ENCODE measurements around the gene PANX1. TPM values are rescaled to one million over a fixed set of nuclear protein-coding genes. Genes with fewer than 3 reads are reported as not detected.

PANX1 gene
- polyA plus RNA-seq, 1 of the 3 experiments (the other 2 are of a cell fraction): 11.1 TPM

DNA sequence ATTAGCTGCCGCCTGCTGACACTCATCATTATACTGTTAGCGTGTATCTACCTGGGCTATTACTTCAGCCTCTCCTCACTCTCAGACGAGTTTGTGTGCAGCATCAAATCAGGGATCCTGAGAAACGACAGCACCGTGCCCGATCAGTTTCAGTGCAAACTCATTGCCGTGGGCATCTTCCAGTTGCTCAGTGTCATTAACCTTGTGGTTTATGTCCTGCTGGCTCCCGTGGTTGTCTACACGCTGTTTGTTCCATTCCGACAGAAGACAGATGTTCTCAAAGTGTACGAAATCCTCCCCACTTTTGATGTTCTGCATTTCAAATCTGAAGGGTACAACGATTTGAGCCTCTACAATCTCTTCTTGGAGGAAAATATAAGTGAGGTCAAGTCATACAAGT, 51.1 kb downstream of the PANX1 start:
- H3K27ac ChIP-seq (ENCODE audit: low read depth in 2 of 2, low read length in 1 of 2): no peak overlapping the region
- DNase-seq: no peak
- no peak overlapping the region for H2AFZ ChIP-seq (ENCODE audit: low read depth)
- no peaks in the 10 kb centered on the region for H3K9me3 ChIP-seq
- WGBS (ENCODE audit: low lambda C conversion rate): 96% methylated on average over 12 of the region's 12 CpGs
- H3K9me2 ChIP-seq: no peaks in the 10 kb centered on the region
- ChIA-PET POLR2A (no interaction called here), CTCF (no interaction called here)
- H4K20me1 ChIP-seq (ENCODE audit: insufficient read depth): 0 out of 2 replicates have a peak, but pooled peaks cover 9% of the 10 kb centered on the region
- H3K27me3 ChIP-seq (ENCODE audit: insufficient read depth): no peaks in the 10 kb centered on the region
- peaks cover 26 to 56% of the 10 kb centered on the region in 2 experiments for H3K36me3 ChIP-seq (replicated peaks in 1 of 2; ENCODE audit: control insufficient read depth in 1 of 2, insufficient read depth in 2 of 2, low read length in 1 of 2)
- no peak for TF ChIP-seq POLR2AphosphoS5 (IDR thresholded peaks at IDR 0.05; ENCODE audit: low read depth, low read length)
- TF ChIP-seq ELF1 (IDR thresholded peaks at IDR 0.05): no peak
- TF ChIP-seq GATA2 (CRISPR knock-in tag; IDR thresholded peaks at IDR 0.05): no peak
- TF ChIP-seq RCOR1 (IDR thresholded peaks at IDR 0.05; ENCODE audit: low read length): no peak
- no peak for TF ChIP-seq TEAD4 (IDR thresholded peaks at IDR 0.05; ENCODE audit: borderline replicate concordance, insufficient read depth)
- TF ChIP-seq, protein P1, sequence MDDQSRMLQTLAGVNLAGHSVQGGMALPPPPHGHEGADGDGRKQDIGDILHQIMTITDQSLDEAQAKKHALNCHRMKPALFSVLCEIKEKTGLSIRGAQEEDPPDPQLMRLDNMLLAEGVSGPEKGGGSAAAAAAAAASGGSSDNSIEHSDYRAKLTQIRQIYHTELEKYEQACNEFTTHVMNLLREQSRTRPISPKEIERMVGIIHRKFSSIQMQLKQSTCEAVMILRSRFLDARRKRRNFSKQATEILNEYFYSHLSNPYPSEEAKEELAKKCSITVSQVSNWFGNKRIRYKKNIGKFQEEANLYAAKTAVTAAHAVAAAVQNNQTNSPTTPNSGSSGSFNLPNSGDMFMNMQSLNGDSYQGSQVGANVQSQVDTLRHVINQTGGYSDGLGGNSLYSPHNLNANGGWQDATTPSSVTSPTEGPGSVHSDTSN (IDR thresholded peaks at IDR 0.05): no peak
- TF ChIP-seq MXI1 (IDR thresholded peaks at IDR 0.05; ENCODE audit: low read depth, low read length): no peak
- no peak for TF ChIP-seq USF2 (IDR thresholded peaks at IDR 0.05; ENCODE audit: borderline replicate concordance, low read depth, low read length)
- no peak for TF ChIP-seq FOSL2 (IDR thresholded peaks at IDR 0.05; ENCODE audit: borderline replicate concordance, low read depth)
- peaks cover 29% of the 10 kb centered on the region for H3K79me2 ChIP-seq (ENCODE audit: insufficient read depth)
- H3K4me3 ChIP-seq (ENCODE audit: low read depth in 2 of 2, low read length in 1 of 2): no peak overlapping the region
- H3K4me2 ChIP-seq: no peak overlapping the region
- H3K9ac ChIP-seq: no peak overlapping the region
- peaks cover 0 to 12% of the 10 kb centered on the region in 2 experiments; a peak in 2 of 4 replicates for H3K4me1 ChIP-seq (ENCODE audit: control insufficient read depth in 1 of 2, insufficient read depth in 2 of 2, low read depth in 1 of 2, low read length in 1 of 2)
- peaks cover 3% of the 10 kb centered on the region for H3F3A ChIP-seq (replicated peaks; ENCODE audit: insufficient read depth)

DNA sequence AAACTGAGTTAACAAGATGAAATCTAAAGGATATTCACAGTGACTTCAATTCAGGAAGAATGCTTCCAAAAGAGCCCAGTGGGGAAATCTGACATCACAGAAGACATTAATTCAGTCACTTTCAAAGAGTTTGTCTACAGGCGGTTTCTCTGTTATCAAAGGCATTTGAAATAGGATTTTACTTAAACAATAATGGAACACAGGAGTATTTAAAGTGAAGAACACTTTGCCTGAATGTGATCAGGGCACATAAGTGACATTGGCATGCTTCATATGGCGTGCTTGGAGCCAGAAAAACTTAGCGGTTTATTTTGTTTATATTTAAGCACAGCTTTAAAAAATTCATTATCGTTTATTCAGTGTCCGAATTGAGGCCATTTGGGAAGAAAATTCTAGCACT, 52.9 kb downstream of the PANX1 start:
- Histone ChIP-seq H3K9me3 (no peaks in the 10 kb centered on the region), H3K9ac (no peak overlapping the region), H3K4me2 (no peak overlapping the region), H3K4me1 (ENCODE audit: control insufficient read depth in 1 of 2, insufficient read depth in 2 of 2, low read depth in 1 of 2, low read length in 1 of 2) (peaks cover 0 to 12% of the 10 kb centered on the region in 2 experiments; a peak in 2 of 4 replicates), H3K4me3 (ENCODE audit: low read depth in 2 of 2, low read length in 1 of 2) (no peak overlapping the region), H3F3A (replicated peaks; ENCODE audit: insufficient read depth) (peaks cover 11% of the 10 kb centered on the region), H3K9me2 (no peaks in the 10 kb centered on the region), H4K20me1 (ENCODE audit: insufficient read depth) (0 out of 2 replicates have a peak, but pooled peaks cover under 1% of the 10 kb centered on the region), H3K27ac (ENCODE audit: low read depth in 2 of 2, low read length in 1 of 2) (no peak overlapping the region), H2AFZ (ENCODE audit: low read depth) (no peak overlapping the region), H3K27me3 (ENCODE audit: insufficient read depth) (no peaks in the 10 kb centered on the region), H3K36me3 (replicated peaks in 1 of 2; ENCODE audit: control insufficient read depth in 1 of 2, insufficient read depth in 2 of 2, low read length in 1 of 2) (peaks cover 34 to 60% of the 10 kb centered on the region in 2 experiments), H3K79me2 (ENCODE audit: insufficient read depth) (peaks cover 17% of the 10 kb centered on the region)
- no peak for DNase-seq
- TF ChIP-seq EZH2phosphoT487 (IDR thresholded peaks at IDR 0.05; ENCODE audit: borderline replicate concordance, low read depth) (no peak), TAF1 (IDR thresholded peaks at IDR 0.05; ENCODE audit: borderline replicate concordance, low read depth, low read length) (no peak), IRF3 (IDR thresholded peaks at IDR 0.05; ENCODE audit: low read depth, low read length) (no peak), GATA2 (CRISPR knock-in tag; IDR thresholded peaks at IDR 0.05) (no peak), ELF1 (IDR thresholded peaks at IDR 0.05) (no peak), RFX5 (IDR thresholded peaks at IDR 0.05; ENCODE audit: low read length) (no peak), POLR2AphosphoS5 (IDR thresholded peaks at IDR 0.05; ENCODE audit: low read depth, low read length) (no peak), CHD2 (IDR thresholded peaks at IDR 0.05; ENCODE audit: low read length, partially characterized antibody) (no peak)
- TF ChIP-seq, protein P2, sequence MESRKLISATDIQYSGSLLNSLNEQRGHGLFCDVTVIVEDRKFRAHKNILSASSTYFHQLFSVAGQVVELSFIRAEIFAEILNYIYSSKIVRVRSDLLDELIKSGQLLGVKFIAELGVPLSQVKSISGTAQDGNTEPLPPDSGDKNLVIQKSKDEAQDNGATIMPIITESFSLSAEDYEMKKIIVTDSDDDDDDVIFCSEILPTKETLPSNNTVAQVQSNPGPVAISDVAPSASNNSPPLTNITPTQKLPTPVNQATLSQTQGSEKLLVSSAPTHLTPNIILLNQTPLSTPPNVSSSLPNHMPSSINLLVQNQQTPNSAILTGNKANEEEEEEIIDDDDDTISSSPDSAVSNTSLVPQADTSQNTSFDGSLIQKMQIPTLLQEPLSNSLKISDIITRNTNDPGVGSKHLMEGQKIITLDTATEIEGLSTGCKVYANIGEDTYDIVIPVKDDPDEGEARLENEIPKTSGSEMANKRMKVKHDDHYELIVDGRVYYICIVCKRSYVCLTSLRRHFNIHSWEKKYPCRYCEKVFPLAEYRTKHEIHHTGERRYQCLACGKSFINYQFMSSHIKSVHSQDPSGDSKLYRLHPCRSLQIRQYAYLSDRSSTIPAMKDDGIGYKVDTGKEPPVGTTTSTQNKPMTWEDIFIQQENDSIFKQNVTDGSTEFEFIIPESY (IDR thresholded peaks at IDR 0.05; ENCODE audit: borderline replicate concordance, low read depth): no peak
- POLR2A ChIA-PET: no interaction called here
- WGBS (ENCODE audit: low lambda C conversion rate): 93% methylated on average over 5 of the region's 5 CpGs
- CTCF ChIA-PET: interaction anchor here (1.4 kb wide), 2 partner anchors 36 to 236 kb away, joined by 3 to 4 read pairs; no protein-coding TSS in a partner anchor
